PC-9 (cell line): ENCODE data around the gene WDR49. TPM values are rescaled to one million over a fixed set of nuclear protein-coding genes. Genes with fewer than 3 reads are reported as not detected.

ENCODE experiments used
- BruUV-seq: library from RNA; stranded (reverse); fragments of 400-500 nt; replicated peaks from 2 replicates; lab custom pipeline; 2021; lab: Mats Ljungman, UMichigan
- CTCF ChIA-PET: fragments of 300-600 bp; sonication (Branson Sonifier 250); formaldehyde crosslinking; loops from one replicate; lab custom pipeline; 2022; ENCODE audit warnings: antibody characterized with exemption; lab: Charles Lee
- POLR2A ChIA-PET: fragments of 300-600 bp; sonication (Branson Sonifier 250); formaldehyde crosslinking; loops from one replicate; lab custom pipeline; 2022; ENCODE audit warnings: antibody characterized with exemption; ENCODE audit not compliant: unreplicated experiment; lab: Charles Lee
- DNase-seq, 2 experiments: peaks; one replicate each; pipeline versions ENCODE4 v3.0.0 to v3.0.0-alpha.2; 2015 to 2022; ENCODE audit warnings: mixed read lengths in 1 of 2
- H2AFZ ChIP-seq: fragments of 200-600 bp; sonication (generic); 2 replicates; pipeline ENCODE4 v1.8.1; 2017; ENCODE audit warnings: antibody characterized with exemption
- H3F3A ChIP-seq: fragments of 200-600 bp; sonication (generic); 2 replicates; pipeline ENCODE4 v1.8.1; 2017; ENCODE audit warnings: antibody characterized with exemption, mild to moderate bottlenecking, low read depth; ENCODE audit not compliant: insufficient read depth
- H3K27ac ChIP-seq: fragments of 200-600 bp; sonication (generic); 2 replicates; pipeline ENCODE4 v1.6.1; 2016; ENCODE audit warnings: mixed run types
- H3K27me3 ChIP-seq: fragments of 200-600 bp; sonication (generic); 2 replicates; pipeline ENCODE4 v1.6.1; 2016; ENCODE audit warnings: low read depth, mixed run types; ENCODE audit not compliant: insufficient read depth
- H3K36me3 ChIP-seq: fragments of 200-600 bp; sonication (generic); 2 replicates; pipeline ENCODE4 v1.6.1; 2016; ENCODE audit warnings: low read depth, mixed run types
- H3K4me1 ChIP-seq: fragments of 200-600 bp; sonication (generic); replicated peaks from 2 replicates; pipeline ENCODE4 v1.6.1; 2016; ENCODE audit warnings: mixed run types; ENCODE audit not compliant: insufficient read depth
- H3K4me2 ChIP-seq: fragments of 200-600 bp; sonication (generic); 2 replicates; pipeline ENCODE4 v1.6.1; 2017; ENCODE audit warnings: mixed run types
- H3K4me3 ChIP-seq: fragments of 200-600 bp; sonication (generic); 2 replicates; pipeline ENCODE4 v1.6.1; 2016; ENCODE audit warnings: mixed run types
- H3K79me2 ChIP-seq: fragments of 200-600 bp; sonication (generic); 2 replicates; pipeline ENCODE4 v1.6.1; 2017; ENCODE audit warnings: low read depth, mixed run types
- H3K9me2 ChIP-seq: fragments of 200-600 bp; sonication (generic); 2 replicates; pipeline ENCODE4 v1.8.1; 2017; ENCODE audit warnings: mild to moderate bottlenecking; ENCODE audit not compliant: insufficient read depth
- H3K9me3 ChIP-seq: fragments of 200-600 bp; sonication (generic); 2 replicates; pipeline ENCODE4 v1.8.1; 2016; ENCODE audit warnings: low read depth; ENCODE audit not compliant: insufficient read depth
- H4K20me1 ChIP-seq: fragments of 200-600 bp; sonication (generic); 2 replicates; pipeline ENCODE4 v1.8.1; 2017; ENCODE audit not compliant: insufficient read depth
- EZH2 ChIP-seq: fragments of 200-600 bp; sonication (generic); IDR thresholded peaks from 2 replicates; pipeline ENCODE4 v1.8.0; 2017; ENCODE audit warnings: antibody characterized with exemption, low read depth
- intact Hi-C: fragments of 100-400 bp; cut with micrococcal nuclease; formaldehyde crosslinking; loops from one replicate; pipeline ENCODE4 v1.10.0; 2022; ENCODE audit not compliant: unreplicated experiment
- total RNA-seq: library from RNA; stranded (reverse); gene quantifications from 2 replicates; pipeline ENCODE4 v1.2.3, GENCODE V29; 2021
- TF ChIP-seq, protein P1 (sequence below): fragments of 200-600 bp; sonication (generic); conservative IDR thresholded peaks from 2 replicates; pipeline ENCODE4 v1.6.1; 2017; ENCODE audit warnings: mixed run types, antibody characterized with exemption, mild to moderate bottlenecking, moderate library complexity

WDR49 gene
- total RNA-seq, 1 experiment from 2014 or later = 0.28 TPM

GRCh38 chr3:167491621-167492020 is 162.1 kb downstream of the WDR49 start:
- BruUV-seq = no TSS peak
- Histone ChIP-seq H3F3A (no peaks in the 10 kb centered on the region), H3K79me2 (no peaks in the 10 kb centered on the region), H3K27ac (no peak overlapping the region), H2AFZ (no peak overlapping the region), H3K9me3 (no peaks in the 10 kb centered on the region), H3K27me3 (no peaks in the 10 kb centered on the region), H3K9me2 (no peaks in the 10 kb centered on the region), H3K4me2 (no peak overlapping the region), H3K36me3 (no peaks in the 10 kb centered on the region), H4K20me1 (0 out of 2 replicates have a peak, but pooled peaks cover 3% of the 10 kb centered on the region), H3K4me1 (no peaks in the 10 kb centered on the region), H3K4me3 (no peak overlapping the region)
- no peak for DNase-seq
- TF ChIP-seq, protein P1, sequence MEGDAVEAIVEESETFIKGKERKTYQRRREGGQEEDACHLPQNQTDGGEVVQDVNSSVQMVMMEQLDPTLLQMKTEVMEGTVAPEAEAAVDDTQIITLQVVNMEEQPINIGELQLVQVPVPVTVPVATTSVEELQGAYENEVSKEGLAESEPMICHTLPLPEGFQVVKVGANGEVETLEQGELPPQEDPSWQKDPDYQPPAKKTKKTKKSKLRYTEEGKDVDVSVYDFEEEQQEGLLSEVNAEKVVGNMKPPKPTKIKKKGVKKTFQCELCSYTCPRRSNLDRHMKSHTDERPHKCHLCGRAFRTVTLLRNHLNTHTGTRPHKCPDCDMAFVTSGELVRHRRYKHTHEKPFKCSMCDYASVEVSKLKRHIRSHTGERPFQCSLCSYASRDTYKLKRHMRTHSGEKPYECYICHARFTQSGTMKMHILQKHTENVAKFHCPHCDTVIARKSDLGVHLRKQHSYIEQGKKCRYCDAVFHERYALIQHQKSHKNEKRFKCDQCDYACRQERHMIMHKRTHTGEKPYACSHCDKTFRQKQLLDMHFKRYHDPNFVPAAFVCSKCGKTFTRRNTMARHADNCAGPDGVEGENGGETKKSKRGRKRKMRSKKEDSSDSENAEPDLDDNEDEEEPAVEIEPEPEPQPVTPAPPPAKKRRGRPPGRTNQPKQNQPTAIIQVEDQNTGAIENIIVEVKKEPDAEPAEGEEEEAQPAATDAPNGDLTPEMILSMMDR = no peak
- TF ChIP-seq EZH2 = no peak
- POLR2A ChIA-PET = no interaction called here
- intact Hi-C loops = no loop called here
- CTCF ChIA-PET = no interaction called here

DNA sequence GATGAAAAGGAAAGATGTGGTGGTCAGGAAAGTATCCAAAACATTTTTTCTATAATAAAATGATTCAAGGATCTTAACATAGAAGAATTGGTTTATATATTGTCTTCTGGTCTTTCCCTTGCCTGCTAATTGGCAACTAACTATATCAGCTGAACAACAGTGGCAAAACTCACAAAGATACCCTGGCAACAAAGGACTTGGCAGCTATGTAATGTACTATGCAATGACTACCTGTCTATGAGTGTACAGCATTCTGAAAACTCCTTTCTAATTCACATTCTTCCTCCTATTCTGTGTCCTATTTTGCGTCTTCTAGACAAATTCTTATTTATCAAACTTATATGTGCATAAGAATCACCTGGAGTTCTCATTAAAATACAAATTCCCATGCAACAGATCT is 164.2 kb downstream of the WDR49 start:
- Histone ChIP-seq H4K20me1 (no peaks in the 10 kb centered on the region), H2AFZ (no peak overlapping the region), H3K4me1 (no peaks in the 10 kb centered on the region), H3K4me3 (no peak overlapping the region), H3K4me2 (no peak overlapping the region), H3F3A (no peaks in the 10 kb centered on the region), H3K9me3 (no peaks in the 10 kb centered on the region), H3K79me2 (no peaks in the 10 kb centered on the region), H3K36me3 (no peaks in the 10 kb centered on the region), H3K27me3 (no peaks in the 10 kb centered on the region), H3K27ac (no peak overlapping the region), H3K9me2 (no peaks in the 10 kb centered on the region)
- ChIA-PET CTCF (no interaction called here), POLR2A (no interaction called here)
- BruUV-seq = no TSS peak
- no peak for TF ChIP-seq EZH2
- DNase-seq = no peak
- intact Hi-C loops = no loop called here

DNA sequence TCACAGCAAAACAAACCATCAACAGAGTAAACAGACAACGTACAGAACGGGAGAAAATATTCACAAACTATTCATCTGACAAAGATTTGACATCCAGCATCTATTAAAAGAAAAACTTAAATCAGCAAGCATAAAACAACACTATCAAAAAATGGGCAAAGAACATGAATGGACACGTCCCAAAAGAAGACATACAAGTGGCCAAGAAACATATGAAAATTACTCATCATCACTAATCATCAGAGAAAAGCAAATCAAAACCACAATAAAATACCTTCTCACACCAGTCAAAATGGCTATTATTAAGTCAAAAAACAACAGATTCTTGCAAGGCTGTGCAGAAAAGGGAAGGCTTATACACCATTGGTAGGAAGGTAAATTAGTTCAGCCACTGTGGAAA is 166.2 kb downstream of the WDR49 start:
- no peaks in the 10 kb centered on the region; the same call in 1 of the 2 replicates for H4K20me1 ChIP-seq
- no peaks in the 10 kb centered on the region for H3K36me3 ChIP-seq
- ChIA-PET POLR2A (no interaction called here), CTCF (no interaction called here)
- no peaks in the 10 kb centered on the region for H3K79me2 ChIP-seq
- H2AFZ ChIP-seq = no peak overlapping the region
- no peak for DNase-seq
- H3K27ac ChIP-seq = no peak overlapping the region
- no peaks in the 10 kb centered on the region for H3K9me2 ChIP-seq
- BruUV-seq = no TSS peak
- H3F3A ChIP-seq = no peaks in the 10 kb centered on the region
- no peaks in the 10 kb centered on the region for H3K9me3 ChIP-seq
- no peak overlapping the region for H3K4me2 ChIP-seq
- intact Hi-C loops = no loop called here
- H3K27me3 ChIP-seq = no peaks in the 10 kb centered on the region
- no peak overlapping the region for H3K4me3 ChIP-seq
- H3K4me1 ChIP-seq = no peaks in the 10 kb centered on the region
- TF ChIP-seq EZH2 = no peak
- TF ChIP-seq, protein P1 = no peak

DNA sequence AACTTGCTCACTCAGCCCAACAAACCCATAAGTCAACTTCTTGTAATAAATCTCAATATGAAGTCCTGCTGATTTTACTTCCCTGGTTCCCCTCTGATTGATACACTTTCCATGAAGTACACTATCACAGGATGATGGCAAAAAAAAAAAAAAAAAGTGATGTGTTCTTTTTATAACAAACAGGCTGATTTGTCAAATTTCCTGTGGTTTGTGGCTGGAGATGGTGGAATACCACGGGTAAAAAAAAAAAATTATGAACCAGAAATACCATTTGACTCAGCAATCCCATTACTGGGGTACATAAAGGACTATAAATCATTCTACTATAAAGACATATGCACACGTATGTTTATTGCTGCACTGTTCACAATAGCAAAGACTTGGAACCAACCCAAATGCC is 169.2 kb downstream of the WDR49 start:
- no peaks in the 10 kb centered on the region for H3K9me2 ChIP-seq
- DNase-seq = no peak
- no peaks in the 10 kb centered on the region for H3K4me1 ChIP-seq
- H3K36me3 ChIP-seq = no peaks in the 10 kb centered on the region
- H3K79me2 ChIP-seq = no peaks in the 10 kb centered on the region
- intact Hi-C loops = no loop called here
- H3K4me3 ChIP-seq = no peak overlapping the region
- no peak overlapping the region for H3K4me2 ChIP-seq
- no peak for TF ChIP-seq EZH2
- TF ChIP-seq, protein P1 = no peak
- H3F3A ChIP-seq = no peaks in the 10 kb centered on the region
- ChIA-PET CTCF (no interaction called here), POLR2A (no interaction called here)
- H3K27ac ChIP-seq = no peak overlapping the region
- BruUV-seq = no TSS peak
- H3K27me3 ChIP-seq = no peaks in the 10 kb centered on the region
- H3K9me3 ChIP-seq = no peaks in the 10 kb centered on the region
- no peak overlapping the region for H2AFZ ChIP-seq
- H4K20me1 ChIP-seq = no peaks in the 10 kb centered on the region; the same call in 1 of the 2 replicates
